A549 treated with dexamethasone at 1 μM for 4 hours (cell line): ENCODE data around the gene NRL. TPM values are rescaled to one million over a fixed set of nuclear protein-coding genes. Genes with fewer than 3 reads are reported as not detected.

Source experiments
- total RNA-seq: library from RNA; stranded (reverse); fragments of 200-300 nt; extraction: Qiagen RNA extraction; gene quantifications from 5 replicates; pipeline ENCODE4 v1.2.3, GENCODE V29; 2022

NRL gene
- total RNA-seq, result 0.60 to 1.2 TPM (median 0.86 TPM) in 5 replicates

DNA sequence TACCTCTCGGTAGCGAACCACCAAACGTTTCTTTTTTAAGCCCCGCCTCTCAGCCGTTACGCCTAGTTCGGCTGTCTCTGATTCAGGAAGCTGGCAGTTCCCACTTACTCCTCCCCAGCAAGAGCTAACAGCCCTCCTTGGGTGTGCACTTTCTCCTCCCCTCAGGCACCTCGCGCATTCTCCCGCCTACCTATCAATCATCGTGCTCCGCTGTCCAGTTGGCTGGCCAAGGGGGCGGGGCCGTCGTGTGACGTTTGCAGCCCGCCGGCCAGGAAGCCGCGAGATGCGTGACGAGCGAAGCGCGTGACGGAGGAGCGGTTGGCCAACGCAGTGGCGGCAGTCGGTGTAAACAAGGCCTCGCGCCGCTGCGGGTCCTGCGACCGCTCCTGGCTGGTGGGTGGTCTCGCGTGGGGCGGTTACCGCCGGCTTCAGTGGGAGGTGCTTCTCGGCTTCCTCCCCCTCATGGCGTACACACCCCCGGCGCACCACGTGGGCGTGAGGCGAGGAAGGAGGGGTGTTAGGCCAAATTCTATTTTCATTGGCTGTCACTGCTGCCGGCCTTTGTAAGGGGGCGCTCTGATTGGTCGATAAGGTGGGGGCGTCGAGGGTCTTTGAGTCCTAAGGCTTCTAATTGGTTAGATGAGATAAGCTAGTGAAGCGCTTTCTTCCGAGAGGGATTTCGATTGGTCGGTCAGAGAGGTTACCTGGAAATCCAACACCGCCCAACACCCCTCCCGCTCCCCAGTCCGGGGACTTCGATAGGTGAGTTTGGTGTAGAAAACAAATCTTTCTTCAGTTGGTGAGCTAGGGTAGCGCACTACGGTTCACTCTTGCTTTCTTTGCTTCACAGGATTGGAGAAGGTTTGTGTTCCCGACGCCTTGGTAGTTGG is at the start of gene NRL, which contains the start of gene DCAF11:
NRL (minus strand) TSS at position 418 of the 890 bp plus-strand sequence. CDS start 32,101 bp downstream, outside the sequence.
DCAF11 (plus strand) TSS at position 246 of the 890 bp plus-strand sequence. CDS start 818 bp downstream, outside the sequence.

DNA sequence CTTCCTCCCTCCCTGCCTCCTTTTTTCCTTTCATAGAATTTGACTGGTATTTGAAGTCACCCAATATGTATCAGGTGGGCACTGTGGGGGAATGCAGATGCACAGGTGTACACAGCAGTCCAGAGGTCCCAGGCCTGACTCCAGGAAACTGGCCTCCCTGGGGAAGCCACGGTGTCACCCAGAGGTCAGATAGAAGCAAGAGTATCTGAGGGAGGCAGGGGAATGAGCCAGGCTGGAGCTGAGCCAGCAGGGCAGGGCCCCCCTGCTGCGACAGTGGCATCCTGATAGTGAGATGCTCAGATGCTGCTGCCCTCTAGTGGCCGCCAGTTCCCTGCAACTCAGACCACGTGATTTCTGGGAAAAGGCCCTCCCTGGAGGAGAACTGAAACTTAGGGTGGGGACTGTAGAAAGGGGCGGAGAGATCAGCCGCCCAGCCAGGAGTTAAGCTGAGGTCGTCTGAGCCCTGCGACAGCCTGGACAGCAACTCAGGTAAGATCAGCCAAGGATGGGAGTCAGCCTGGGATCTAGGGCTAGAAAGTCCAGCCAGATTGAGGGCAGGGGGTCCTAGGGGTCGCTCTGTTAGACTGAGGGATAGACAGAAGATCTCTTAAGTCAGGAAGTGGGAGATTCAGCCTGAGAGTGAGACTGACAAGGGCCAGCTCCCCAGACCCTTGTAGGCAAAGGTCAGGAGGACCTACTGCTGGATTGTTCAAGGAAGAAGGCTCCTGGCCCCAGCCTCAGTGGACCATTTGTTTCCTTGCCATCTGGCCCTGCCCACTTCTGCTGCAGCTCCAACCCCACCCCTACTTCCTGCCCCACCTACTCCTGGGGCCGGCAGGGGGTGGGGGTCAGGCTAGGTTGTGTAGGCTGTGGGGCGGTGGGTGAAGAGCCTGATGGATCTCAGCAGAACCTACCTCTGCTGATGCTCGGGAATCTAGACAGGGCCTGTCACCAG is 46.4 kb upstream of the NRL start, which contains the start of gene IRF9:
IRF9 (plus strand) TSS at position 416 of the 955 bp plus-strand sequence. CDS start 880 bp downstream, outside the sequence.

DNA sequence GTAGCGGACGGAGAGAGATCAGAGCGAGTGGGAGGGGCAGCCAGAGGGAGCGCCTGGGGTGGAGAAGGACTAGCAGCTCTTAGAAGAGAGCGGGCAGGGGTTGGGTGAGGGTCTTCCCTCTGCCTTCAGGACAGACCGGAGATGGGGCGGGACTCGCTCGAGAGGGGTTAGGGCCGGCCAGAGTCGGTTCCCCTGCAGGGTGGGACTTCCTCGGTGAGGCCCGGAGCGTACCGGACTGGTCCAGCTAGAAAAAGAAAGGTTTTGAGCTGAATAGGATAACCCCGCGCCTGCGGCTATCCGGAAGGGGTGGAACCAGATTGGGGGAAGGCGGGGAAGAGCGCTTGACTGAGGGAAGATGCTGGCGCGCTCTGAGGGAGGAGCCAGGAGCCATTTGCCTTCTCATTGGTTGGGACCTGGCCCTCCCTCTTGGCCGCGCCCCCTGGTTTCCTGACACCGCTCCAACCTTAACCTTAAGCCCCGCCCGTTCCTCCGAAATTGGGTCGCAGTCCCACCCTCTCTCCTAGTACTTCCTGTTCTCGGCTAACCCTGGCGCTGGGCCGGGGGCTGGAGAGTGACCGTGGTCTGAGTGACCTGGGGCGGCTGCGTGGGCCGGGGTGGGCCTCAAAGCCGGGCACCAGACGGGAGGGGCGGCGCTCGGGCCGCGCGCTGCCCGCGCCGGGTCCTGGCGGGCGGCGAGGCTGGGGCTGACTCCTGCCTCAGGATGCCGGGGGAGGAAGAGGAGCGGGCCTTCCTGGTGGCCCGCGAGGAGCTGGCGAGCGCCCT is 32.4 kb upstream of the NRL start, which contains the start of gene RNF31:
RNF31 (plus strand) TSS at position 521 of the 783 bp plus-strand sequence; CDS start at position 722, 201 bp downstream.

DNA sequence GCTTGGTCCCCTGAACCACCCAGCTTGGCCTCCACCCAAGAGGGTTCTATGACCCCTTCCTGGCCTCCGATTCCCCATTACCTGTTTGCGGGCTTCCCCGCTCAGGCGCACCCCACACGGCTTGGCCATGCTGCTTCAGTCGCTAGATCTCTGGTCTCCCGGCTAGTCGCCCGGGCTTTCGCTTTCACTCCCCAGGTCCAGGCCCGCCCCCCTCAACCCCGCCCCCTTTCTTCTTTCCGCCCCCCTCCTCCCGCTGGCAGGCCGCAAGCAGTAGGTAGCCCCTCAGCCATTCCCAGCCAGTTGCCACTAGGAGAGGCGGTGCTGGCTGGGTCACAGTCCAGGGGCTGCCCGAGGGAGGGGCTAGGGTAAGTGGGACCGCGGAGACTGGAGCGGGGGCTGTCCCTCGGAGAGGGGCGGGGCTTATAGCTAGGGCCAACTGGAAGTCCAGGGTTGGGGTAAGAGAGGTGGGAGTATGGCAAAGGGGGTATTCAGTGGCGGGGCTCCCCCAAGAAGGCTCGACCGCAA is 31.8 kb upstream of the NRL start, which contains the start of gene PSME2:
PSME2 (minus strand) TSS at position 158 of the 525 bp plus-strand sequence; CDS start at position 129, 29 bp downstream.

DNA sequence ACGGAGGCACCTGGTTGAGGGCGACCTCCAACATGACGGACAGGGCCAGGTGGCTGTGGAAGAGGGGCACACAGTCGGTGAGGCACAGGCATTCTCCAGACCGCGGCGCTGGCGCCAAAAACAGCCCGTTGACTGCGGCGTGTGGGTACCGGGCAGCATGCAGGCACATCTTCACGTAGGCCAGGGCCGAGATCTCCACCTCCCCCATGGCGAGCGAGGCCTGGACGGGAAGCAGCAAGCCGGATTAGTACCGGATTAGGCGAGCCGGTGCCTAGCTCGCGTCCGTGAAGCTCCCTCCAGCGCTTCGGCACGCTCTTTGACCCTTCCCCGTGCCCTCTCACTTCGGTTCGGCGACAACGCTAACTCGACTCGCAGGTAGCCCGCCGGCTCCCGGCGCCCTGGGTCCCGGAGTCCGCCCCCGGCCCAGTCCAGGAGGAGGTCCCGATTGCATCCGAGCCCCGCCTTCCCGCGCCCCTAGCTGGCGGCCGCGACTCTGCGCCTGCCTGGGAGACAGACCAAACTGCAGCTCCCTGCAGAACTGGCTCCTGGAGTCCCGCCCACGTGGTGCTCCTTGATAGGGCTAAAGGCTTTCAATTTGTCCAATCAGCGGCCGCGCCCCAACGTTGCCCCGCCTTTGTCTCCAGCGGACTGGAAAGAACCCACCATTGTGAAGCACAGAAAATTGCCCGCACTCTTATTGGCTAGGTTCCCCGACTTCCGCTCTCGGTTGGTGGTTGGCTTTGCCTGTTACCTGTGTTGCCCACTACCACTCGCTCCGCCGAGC is 26.5 kb upstream of the NRL start, which contains the start of gene EMC9:
EMC9 (minus strand) TSS at position 495 of the 784 bp plus-strand sequence; CDS start at position 208, 287 bp downstream.

DNA sequence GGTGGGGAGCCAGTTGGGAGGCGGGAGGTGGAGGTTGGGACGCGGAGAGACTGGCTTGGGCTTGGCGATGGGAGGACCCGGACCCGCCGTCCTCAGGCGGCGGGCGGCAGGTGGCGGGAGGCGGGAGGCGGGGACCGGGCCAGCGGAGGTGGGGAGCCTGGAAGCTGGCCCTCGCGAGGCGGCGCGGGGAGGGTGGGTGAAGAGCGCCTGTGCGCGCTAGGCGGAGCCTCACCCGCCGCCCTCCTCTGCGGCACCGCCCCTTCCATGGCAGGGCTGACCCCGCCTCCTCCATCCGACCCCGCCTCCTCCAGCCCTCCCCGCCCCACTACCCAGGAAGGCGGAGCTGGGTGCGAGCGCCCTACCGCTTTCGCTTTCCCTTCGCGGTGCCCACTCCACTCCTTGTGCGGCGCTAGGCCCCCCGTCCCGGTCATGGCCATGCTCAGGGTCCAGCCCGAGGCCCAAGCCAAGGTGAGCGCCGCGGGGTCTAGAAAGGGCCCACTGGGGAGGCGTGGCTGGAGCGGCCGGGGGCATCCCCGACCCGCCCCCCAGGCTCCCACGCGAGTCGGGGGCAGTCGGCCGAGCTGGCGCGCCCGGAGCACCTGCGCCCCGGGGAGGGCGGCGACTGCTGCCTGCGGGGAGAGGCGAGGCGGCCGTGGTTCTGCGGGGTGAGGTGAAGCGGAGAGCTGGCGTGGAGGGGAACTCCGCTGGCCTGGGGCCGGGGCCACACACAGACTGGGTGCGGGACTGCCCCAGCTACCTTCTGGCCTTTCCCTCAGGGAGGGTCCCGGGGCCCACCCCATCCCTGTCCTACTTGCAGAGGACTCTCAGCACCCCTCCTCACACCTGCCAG is 21.3 kb upstream of the NRL start, which contains the start of gene PSME1:
PSME1 (plus strand) TSS at position 361 of the 850 bp plus-strand sequence; CDS start at position 430, 69 bp downstream.

DNA sequence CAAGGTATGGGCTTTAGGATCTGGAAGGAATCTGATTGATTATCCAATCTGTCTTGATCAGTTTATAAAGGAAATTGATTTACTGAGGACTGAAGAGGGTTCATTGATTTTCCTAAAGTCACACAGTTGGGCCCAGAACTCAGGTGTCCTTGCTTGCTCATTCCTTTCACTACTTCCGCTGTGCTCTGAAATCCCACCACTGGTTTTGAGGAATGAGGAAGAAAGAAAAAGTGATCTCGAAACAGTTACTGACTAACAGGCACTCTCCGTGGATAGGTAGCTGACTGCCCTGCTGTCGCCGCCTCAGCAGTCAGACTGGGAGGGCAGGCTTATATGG is 15.6 kb upstream of the NRL start, which contains the start of gene FITM1:
FITM1 (plus strand) TSS at position 280 of the 337 bp plus-strand sequence. CDS start 905 bp downstream, outside the sequence.

DNA sequence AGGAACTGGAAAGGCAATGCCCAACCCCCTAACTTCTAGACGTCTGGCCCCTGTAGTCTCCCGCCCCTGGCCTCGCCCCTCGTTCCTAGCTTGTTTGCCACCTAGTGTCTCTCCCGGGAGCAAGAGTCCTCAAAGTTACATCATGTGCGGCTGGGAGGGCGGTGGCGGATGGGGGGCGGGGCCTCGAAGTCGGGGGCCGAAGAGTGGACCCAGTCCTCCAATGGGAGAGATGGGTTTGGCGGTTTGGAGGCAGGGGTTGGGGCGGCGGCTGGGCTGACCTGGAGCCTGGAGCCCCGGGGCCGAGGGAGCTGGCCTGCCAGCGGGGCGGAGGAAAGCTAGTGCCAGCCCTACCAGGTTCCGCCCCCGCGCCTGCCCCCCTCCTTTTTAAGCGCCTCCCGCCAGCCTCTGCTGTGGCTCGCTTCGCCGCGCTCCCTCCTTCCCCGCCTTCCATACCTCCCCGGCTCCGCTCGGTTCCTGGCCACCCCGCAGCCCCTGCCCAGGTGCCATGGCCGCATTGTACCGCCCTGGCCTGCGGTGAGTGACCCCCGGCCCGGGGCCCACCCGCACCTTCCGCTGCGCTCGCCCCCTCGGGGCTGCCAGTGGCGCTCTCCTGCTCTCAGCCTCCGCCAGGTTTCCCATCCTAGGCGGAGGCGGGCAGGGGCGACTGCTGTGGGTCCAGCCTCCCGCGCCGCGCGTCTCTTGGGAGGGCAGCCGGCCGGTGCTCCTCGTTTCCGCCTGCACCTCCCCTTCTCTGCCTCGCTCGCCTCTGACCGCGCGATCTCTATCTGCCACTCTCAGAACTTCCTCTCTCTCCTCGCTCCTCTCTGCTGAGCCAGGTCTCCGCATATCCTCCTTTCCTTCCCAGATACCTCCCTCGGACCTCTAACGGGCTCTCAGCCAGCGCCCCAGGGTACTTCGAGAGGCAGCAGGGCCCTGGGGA is 20.6 kb downstream of the NRL start, which contains the start of gene PCK2:
PCK2 (plus strand) TSS at position 411 of the 940 bp plus-strand sequence; CDS start at position 506, 95 bp downstream.

DNA sequence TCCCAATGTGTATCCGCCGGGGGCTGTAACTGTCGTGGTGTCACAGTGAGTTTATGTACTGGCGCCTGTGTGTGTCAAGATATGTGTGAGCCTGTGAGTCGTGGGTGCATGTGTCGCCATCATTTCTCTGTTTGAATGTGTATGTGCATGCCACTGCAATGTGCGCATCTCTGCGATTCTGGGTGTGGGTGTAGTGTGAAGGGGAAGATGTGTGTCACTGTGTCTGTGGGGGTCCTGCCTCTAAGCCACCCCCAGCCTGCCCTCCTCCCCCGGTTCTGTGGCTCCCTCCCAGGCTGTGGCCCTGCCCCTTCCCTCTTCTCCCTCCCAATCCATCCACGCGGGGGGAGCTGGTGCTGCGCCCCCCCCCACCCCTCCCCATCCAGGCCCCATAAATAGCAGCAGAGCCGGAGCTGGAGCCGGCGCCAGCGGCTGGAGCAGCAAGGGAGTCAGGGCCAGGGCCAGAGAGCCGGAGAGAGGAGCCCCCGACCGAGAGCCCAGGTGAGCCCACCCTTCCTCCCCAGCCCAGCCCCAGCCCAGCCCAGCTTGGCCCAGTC is 43.5 kb downstream of the NRL start, which contains the start of gene CPNE6:
CPNE6 (plus strand) TSS at position 419 of the 554 bp plus-strand sequence. CDS start 1,375 bp downstream, outside the sequence.

DNA sequence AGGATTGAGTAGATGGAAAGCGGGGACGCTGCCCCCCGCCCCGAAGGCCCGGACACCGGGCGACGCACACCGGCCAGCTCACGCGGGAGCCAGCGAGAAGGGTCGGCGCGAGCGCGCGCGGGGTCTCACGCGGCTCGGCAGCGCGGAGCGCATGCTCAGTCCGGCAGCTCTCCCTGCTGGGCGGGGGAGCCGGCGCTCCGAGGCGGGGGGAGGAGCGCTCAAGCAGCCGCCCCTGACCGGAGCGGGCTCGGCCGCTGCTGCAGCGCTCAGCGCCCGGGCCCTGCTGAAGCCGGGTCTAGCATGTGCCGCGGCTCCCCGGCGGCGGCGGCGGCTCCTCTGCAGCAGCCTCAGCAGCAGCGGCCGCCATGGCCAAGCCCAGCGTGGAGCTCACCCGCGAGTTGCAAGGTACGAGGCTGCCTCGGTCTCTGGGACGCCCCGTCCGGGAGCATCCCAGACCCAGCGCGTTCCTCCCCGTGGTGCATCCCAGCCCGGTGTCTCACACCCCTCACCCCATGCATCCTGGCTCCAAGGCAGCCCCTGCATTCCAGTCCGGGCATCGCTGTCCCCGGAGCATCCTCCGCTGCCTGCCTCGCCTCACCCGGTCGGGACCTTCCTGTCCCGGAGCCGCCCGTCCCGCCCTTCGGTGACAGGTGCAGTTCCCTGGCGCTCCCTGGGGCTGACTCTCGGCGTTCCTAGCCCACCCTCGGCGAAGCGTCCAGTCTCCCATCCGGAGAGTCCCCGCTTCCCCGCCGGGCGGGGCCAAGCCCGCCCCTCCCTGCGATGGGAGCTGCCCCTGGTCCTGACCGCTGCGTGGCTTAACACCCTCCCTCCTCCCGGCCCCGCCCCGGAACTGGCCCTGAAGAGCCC is 62.7 kb downstream of the NRL start, which contains the start of gene CARMIL3:
CARMIL3 (plus strand) TSS at position 221 of the 867 bp plus-strand sequence; CDS start at position 366, 145 bp downstream.

Other genes with a start within 250 kb of the NRL start
- gene DHRS4, start 161.2 kb downstream of the NRL start, total RNA-seq, result 45.2 to 49.2 TPM (median 47.5 TPM) in 5 replicates
- 21.1 to 36.7 TPM (median 31.9 TPM) in 5 replicates for gene DHRS4L2, start 126.0 kb downstream of the NRL start, total RNA-seq
- gene CARMIL3, start 62.9 kb downstream of the NRL start, total RNA-seq, result 0.29 to 0.86 TPM (median 0.53 TPM) in 5 replicates
- gene CPNE6, start 43.4 kb downstream of the NRL start, total RNA-seq, result 0.06 to 0.34 TPM (median 0.13 TPM) in 5 replicates
- gene PCK2, start 20.6 kb downstream of the NRL start, total RNA-seq, result 15.7 to 23.6 TPM (median 21.3 TPM) in 5 replicates
- 21.0 to 23.9 TPM (median 22.6 TPM) in 5 replicates for gene DCAF11, start 172 bp downstream of the NRL start, total RNA-seq
- gene FITM1, start 15.7 kb upstream of the NRL start, total RNA-seq, result 0.09 to 0.16 TPM (median 0.14 TPM) in 3 of 5 replicates, not detected in the others
- 138 to 176 TPM (median 145 TPM) in 5 replicates for gene PSME1, start 21.2 kb upstream of the NRL start, total RNA-seq
- gene EMC9, start 26.6 kb upstream of the NRL start, total RNA-seq, result 47.5 to 52.9 TPM (median 49.0 TPM) in 5 replicates
- 137 to 183 TPM (median 150 TPM) in 5 replicates for gene PSME2, start 31.7 kb upstream of the NRL start, total RNA-seq
- gene RNF31, start 32.5 kb upstream of the NRL start, total RNA-seq, result 22.5 to 40.0 TPM (median 36.1 TPM) in 5 replicates
- gene IRF9, start 46.3 kb upstream of the NRL start, total RNA-seq, result 15.8 to 20.8 TPM (median 16.9 TPM) in 5 replicates
- 2.7 to 6.1 TPM (median 3.4 TPM) in 5 replicates for gene REC8, start 57.1 kb upstream of the NRL start, total RNA-seq
- gene IPO4, start 73.9 kb upstream of the NRL start, total RNA-seq, result 68.8 to 105 TPM (median 97.4 TPM) in 5 replicates
- 58.4 to 67.4 TPM (median 65.1 TPM) in 5 replicates for gene TM9SF1, start 80.5 kb upstream of the NRL start, total RNA-seq
- not detected in 5 replicates for gene TSSK4, start 90.7 kb upstream of the NRL start, total RNA-seq
- 81.0 to 115 TPM (median 82.9 TPM) in 5 replicates for gene CHMP4A, start 98.5 kb upstream of the NRL start, total RNA-seq
- 23.3 to 28.2 TPM (median 26.8 TPM) in 5 replicates for gene MDP1, start 101.1 kb upstream of the NRL start, total RNA-seq
- 414 to 527 TPM (median 420 TPM) in 5 replicates for gene NEDD8, start 117.4 kb upstream of the NRL start, total RNA-seq
- gene GMPR2, start 118.0 kb upstream of the NRL start, total RNA-seq, result 52.0 to 70.3 TPM (median 55.1 TPM) in 5 replicates
- 30.5 to 38.0 TPM (median 34.9 TPM) in 5 replicates for gene TINF2, start 127.7 kb upstream of the NRL start, total RNA-seq
- gene TGM1, start 148.2 kb upstream of the NRL start, total RNA-seq, result 0.82 to 1.4 TPM (median 1.1 TPM) in 5 replicates
- 13.5 to 15.8 TPM (median 14.7 TPM) in 5 replicates for gene RABGGTA, start 156.6 kb upstream of the NRL start, total RNA-seq
- gene DHRS1, start 184.8 kb upstream of the NRL start, total RNA-seq, result 9.3 to 12.6 TPM (median 11.1 TPM) in 5 replicates
- gene NOP9, start 184.9 kb upstream of the NRL start, total RNA-seq, result 12.5 to 17.2 TPM (median 17.2 TPM) in 5 replicates
- 0.12 to 0.32 TPM (median 0.14 TPM) in 4 of 5 replicates, not detected in the other for gene CIDEB, start 193.0 kb upstream of the NRL start, total RNA-seq
- 1.3 to 5.0 TPM (median 3.6 TPM) in 5 replicates for gene LTB4R2, start 195.2 kb upstream of the NRL start, total RNA-seq
- 2.7 to 6.5 TPM (median 4.3 TPM) in 5 replicates for gene LTB4R, start 196.6 kb upstream of the NRL start, total RNA-seq
- 0.08 TPM in 1 of 5 replicates, not detected in the others for gene ADCY4, start 220.1 kb upstream of the NRL start, total RNA-seq
- gene RIPK3, start 225.0 kb upstream of the NRL start, total RNA-seq, result 0.09 TPM in 1 of 5 replicates, not detected in the others